Subcutaneous abdominal adipose tissue (tissue), 5 donors: Measurements from ENCODE around the gene MED25.
"Not testable (repeated sequence)": the region's sequence is repeated elsewhere in the genome, so short reads cannot be mapped to it uniquely, and the experiment has no call there.

Source experiments
- H3K27ac ChIP-seq: one replicate; pipeline ENCODE4 v1.7.0; 2013; ENCODE audit warnings: low read depth, mild to moderate bottlenecking, inconsistent platforms, low read length, moderate library complexity
- H3K27me3 ChIP-seq, 5 donors: one replicate each; pipeline ENCODE4 v1.7.0; 2013; ENCODE audit warnings: low read length in 5 of 5, inconsistent platforms in 1 of 5; ENCODE audit not compliant: control insufficient read depth in 5 of 5, insufficient read depth in 4 of 5
- H3K36me3 ChIP-seq, 5 donors: one replicate each; pipeline ENCODE4 v1.7.0; 2013; ENCODE audit warnings: low read length in 5 of 5; ENCODE audit not compliant: control insufficient read depth in 5 of 5, insufficient read depth in 5 of 5
- H3K4me1 ChIP-seq, 5 donors: one replicate each; pipeline ENCODE4 v1.7.0; 2013; ENCODE audit warnings: low read length in 5 of 5, mild to moderate bottlenecking in 3 of 5, moderate library complexity in 1 of 5; ENCODE audit not compliant: control insufficient read depth in 5 of 5, insufficient read depth in 5 of 5
- H3K4me3 ChIP-seq, 5 donors: one replicate each; pipeline ENCODE4 v1.7.0; 2013; ENCODE audit warnings: low read length in 5 of 5, low read depth in 1 of 5
- H3K9ac ChIP-seq, 5 donors: one replicate each; pipeline ENCODE4 v1.7.0; 2013; ENCODE audit warnings: low read length in 5 of 5, mild to moderate bottlenecking in 4 of 5, moderate library complexity in 3 of 5
- H3K9me3 ChIP-seq, 5 donors: one replicate each; pipeline ENCODE4 v1.7.0; 2013; ENCODE audit warnings: low read length in 5 of 5; ENCODE audit not compliant: control insufficient read depth in 5 of 5
- donor health status: healthy.
- donor health status: healthy.
- donor health status: healthy.
- donor health status: healthy.
- donor health status: healthy.

Gene MED25

GRCh38 chr19:49812452-49812996 is 5.6 kb upstream of the MED25 start:
- peaks cover 11 to 47% (median 39%) of the 10 kb centered on the region in 5 donors for H3K4me1 ChIP-seq
- H3K9me3 ChIP-seq, result no peaks in the 10 kb centered on the region
- peak overlapping the region; percentile 79 for H3K27ac ChIP-seq
- peaks cover 0 to 6% (median under 1%) of the 10 kb centered on the region in 5 donors for H3K36me3 ChIP-seq
- H3K27me3 ChIP-seq, result no peaks in the 10 kb centered on the region
- peak overlapping the region in 4 of 5 donors; percentile 55 to 79 (median 68) for H3K9ac ChIP-seq
- H3K4me3 ChIP-seq, result peak overlapping the region; percentile 46 to 99 (median 92)

GRCh38 chr19:49812997-49813861 is 4.9 kb upstream of the MED25 start, which contains the start of gene FUZ:
TSS of gene FUZ (minus strand) at chr19:49813292. CDS start at chr19:49813106, 186 bp downstream.
- Histone ChIP-seq H3K27me3 (no peaks in the 10 kb centered on the region), H3K27ac (peak within 1 kb of the TSS; percentile 79), H3K9me3 (no peaks in the 10 kb centered on the region), H3K4me1 (peaks cover 11 to 41% (median 40%) of the 10 kb centered on the region in 5 donors), H3K36me3 (no peaks in the 10 kb centered on the region), H3K9ac (peak within 1 kb of the TSS; percentile 38 to 79 (median 67)), H3K4me3 (peak within 1 kb of the TSS; percentile 73 to 99 (median 98))

GRCh38 chr19:49814010-49814409 is 4.1 kb upstream of the MED25 start:
- H3K36me3 ChIP-seq, result no peaks in the 10 kb centered on the region
- H3K9ac ChIP-seq, result no peak overlapping the region
- peaks cover 11 to 43% (median 40%) of the 10 kb centered on the region in 5 donors for H3K4me1 ChIP-seq
- peak overlapping the region; percentile 79 for H3K27ac ChIP-seq
- peak overlapping the region in 4 of 5 donors; percentile 92 to 99 (median 98) for H3K4me3 ChIP-seq
- no peaks in the 10 kb centered on the region for H3K27me3 ChIP-seq
- H3K9me3 ChIP-seq, result no peaks in the 10 kb centered on the region

GRCh38 chr19:49816590-49816989 is 1.5 kb upstream of the MED25 start:
- Histone ChIP-seq H3K9ac (peak overlapping the region in 1 of 5 donors; percentile 40), H3K4me1 (peaks cover 8 to 39% (median 37%) of the 10 kb centered on the region in 5 donors), H3K27ac (peak overlapping the region; percentile 90), H3K4me3 (peak overlapping the region in 1 of 5 donors; percentile 94), H3K27me3 (no peaks in the 10 kb centered on the region), H3K36me3 (peaks cover 0 to 5% (median 4%) of the 10 kb centered on the region in 5 donors), H3K9me3 (no peaks in the 10 kb centered on the region)

- Histone ChIP-seq H3K36me3 (peaks cover 0 to 15% (median 13%) of the 10 kb centered on the region in 5 donors), H3K27me3 (no peaks in the 10 kb centered on the region)
Measured at GRCh38 chr19:49818649-49819370, 721 bp downstream of the MED25 start.

GRCh38 chr19:49819452-49820115 is 1.5 kb downstream of the MED25 start:
- H3K4me3 ChIP-seq, result peak overlapping the region; percentile 92 to 98 (median 94)
- H3K4me1 ChIP-seq, result peaks cover 2 to 27% (median 22%) of the 10 kb centered on the region in 5 donors
- H3K9me3 ChIP-seq, H3K27me3 ChIP-seq, H3K27ac ChIP-seq: not testable (repeated sequence)
- H3K9ac ChIP-seq, result peak overlapping the region in 4 of 5 donors; percentile 88 to 94 (median 92)
- peaks cover 0 to 18% (median 17%) of the 10 kb centered on the region in 5 donors for H3K36me3 ChIP-seq

More at GRCh38 chr19:49818649-49819370, 721 bp downstream of the MED25 start:
- peaks cover 2 to 30% (median 25%) of the 10 kb centered on the region in 5 donors for H3K4me1 ChIP-seq
- H3K27ac ChIP-seq, result peak overlapping the region; percentile 90
- peak overlapping the region; percentile 92 to 98 (median 94) for H3K4me3 ChIP-seq
- H3K9ac ChIP-seq, result peak overlapping the region; percentile 81 to 94 (median 91)
- H3K9me3 ChIP-seq, result no peaks in the 10 kb centered on the region

- Histone ChIP-seq H3K27me3 (no peaks in the 10 kb centered on the region), H3K9ac (no peak overlapping the region), H3K4me3 (no peak overlapping the region), H3K4me1 (peaks cover 2 to 27% (median 22%) of the 10 kb centered on the region in 5 donors), H3K9me3 (no peaks in the 10 kb centered on the region), H3K36me3 (peaks cover 0 to 20% (median 18%) of the 10 kb centered on the region in 5 donors), H3K27ac (no peak overlapping the region)
Measured at GRCh38 chr19:49820125-49820524, 2.0 kb downstream of the MED25 start.

GRCh38 chr19:49823472-49823871 is 5.4 kb downstream of the MED25 start:
- no peak overlapping the region for H3K27ac ChIP-seq
- H3K9ac ChIP-seq, result no peak overlapping the region
- no peak overlapping the region for H3K4me3 ChIP-seq

GRCh38 chr19:49824662-49825061 is 6.6 kb downstream of the MED25 start:
- peaks cover 0 to 51% (median 35%) of the 10 kb centered on the region in 5 donors for H3K36me3 ChIP-seq
- H3K9ac ChIP-seq, result no peak overlapping the region
- H3K9me3 ChIP-seq, result no peaks in the 10 kb centered on the region
- H3K4me1 ChIP-seq, result peaks cover 0 to 3% (median under 1%) of the 10 kb centered on the region in 5 donors
- no peak overlapping the region for H3K4me3 ChIP-seq
- H3K27me3 ChIP-seq, result no peaks in the 10 kb centered on the region
- no peak overlapping the region for H3K27ac ChIP-seq

More at GRCh38 chr19:49823472-49823871, 5.4 kb downstream of the MED25 start:
- Histone ChIP-seq H3K4me1 (peaks cover 2 to 14% (median 12%) of the 10 kb centered on the region in 5 donors), H3K36me3 (peaks cover 0 to 39% (median 25%) of the 10 kb centered on the region in 5 donors), H3K9me3 (no peaks in the 10 kb centered on the region), H3K27me3 (no peaks in the 10 kb centered on the region)
